ENCODE results near the gene SMCO1.

Gene SMCO1, protein sequence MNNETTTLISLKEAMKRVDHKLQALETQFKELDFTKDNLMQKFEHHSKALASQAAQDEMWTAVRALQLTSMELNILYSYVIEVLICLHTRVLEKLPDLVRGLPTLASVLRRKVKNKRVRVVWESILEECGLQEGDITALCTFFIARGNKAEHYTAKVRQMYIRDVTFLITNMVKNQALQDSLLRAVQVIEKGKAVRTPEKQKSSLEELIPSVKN

GRCh38 chr3:196514913-196515621, at the start of gene SMCO1:
Gene SMCO1, minus strand, starts transcription at chr3:196515346. Its CDS starts 137 bp downstream, at chr3:196515209.
- TF ChIP-seq CTCF (IDR thresholded peaks at IDR 0.05; ENCODE audit: low read depth, low read length) = no peak
- in situ Hi-C loops (cut with HindIII; ENCODE audit: low sequenced_read_pairs) = no loop called here
- H3K4me3 ChIP-seq (ENCODE audit: low read depth, low read length) = no peak within 1 kb of the TSS

GRCh38 chr3:196563721-196564225, 48.6 kb upstream of the SMCO1 start:
- TF ChIP-seq CTCF (IDR thresholded peaks at IDR 0.05; ENCODE audit: low read depth, low read length) = no peak
- in situ Hi-C loops (cut with HindIII; ENCODE audit: low sequenced_read_pairs) = no loop called here
- DNase-seq (ENCODE audit: low read depth, low spot score) = peak; percentile 40
- H3K4me3 ChIP-seq (ENCODE audit: low read depth, low read length) = no peak overlapping the region

More at GRCh38 chr3:196514913-196515621, at the start of gene SMCO1:
- DNase-seq (ENCODE audit: low read depth, low spot score) = no peak

DNA sequence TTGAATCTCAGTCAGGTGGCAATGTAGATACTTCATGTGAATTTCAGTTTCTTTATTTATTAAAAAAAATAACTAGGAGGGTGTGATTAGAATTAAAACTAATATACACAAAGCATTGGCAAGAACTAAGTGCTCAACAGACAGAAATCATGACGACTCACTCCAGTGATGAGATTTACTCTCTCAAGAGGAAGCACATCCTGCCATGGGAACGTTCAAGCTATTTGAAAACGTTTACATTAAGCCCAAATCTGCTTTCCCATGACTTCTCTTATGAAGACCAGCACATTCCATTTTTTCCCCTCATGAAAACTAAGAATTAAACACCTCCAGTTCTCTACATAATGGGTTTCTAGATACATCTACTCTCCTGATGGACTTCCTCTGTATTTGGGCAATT, 44.7 kb upstream of the SMCO1 start:
- in situ Hi-C loops (cut with HindIII; ENCODE audit: low sequenced_read_pairs) = no loop called here

GRCh38 chr3:196558476-196558875, 43.3 kb upstream of the SMCO1 start:
- in situ Hi-C loops (cut with HindIII; ENCODE audit: low sequenced_read_pairs) = no loop called here

More for the DNA sequence above, 44.7 kb upstream of the SMCO1 start:
- DNase-seq (ENCODE audit: low read depth, low spot score) = no peak
- no peak for TF ChIP-seq CTCF (IDR thresholded peaks at IDR 0.05; ENCODE audit: low read depth, low read length)
- H3K4me3 ChIP-seq (ENCODE audit: low read depth, low read length) = no peak overlapping the region

DNA sequence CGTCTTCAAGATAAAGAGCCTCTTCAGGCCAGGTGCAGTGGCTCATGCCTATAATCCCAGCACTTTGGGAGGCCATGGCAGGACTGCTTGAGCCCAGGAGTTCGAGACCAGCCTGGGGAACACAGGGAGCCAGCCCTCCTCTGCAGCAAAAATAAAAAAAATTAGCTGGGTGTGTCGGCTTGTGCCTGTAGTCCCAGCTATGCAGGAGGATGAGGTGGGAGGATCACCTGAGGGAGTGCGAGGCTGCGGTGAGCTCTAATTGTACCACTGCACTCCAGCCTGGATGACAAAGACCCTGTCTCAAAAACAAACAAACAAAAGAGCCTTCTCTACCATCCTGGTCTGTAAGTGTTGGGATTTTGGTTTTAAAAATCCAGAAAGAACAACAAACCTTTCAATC, 42.1 kb upstream of the SMCO1 start:
- TF ChIP-seq CTCF (IDR thresholded peaks at IDR 0.05; ENCODE audit: low read depth, low read length) = no peak
- in situ Hi-C loops (cut with HindIII; ENCODE audit: low sequenced_read_pairs) = no loop called here
- no peak for DNase-seq (ENCODE audit: low read depth, low spot score)
- H3K4me3 ChIP-seq (ENCODE audit: low read depth, low read length) = no peak overlapping the region

More at GRCh38 chr3:196558476-196558875, 43.3 kb upstream of the SMCO1 start:
- H3K4me3 ChIP-seq (ENCODE audit: low read depth, low read length) = no peak overlapping the region
- TF ChIP-seq CTCF (IDR thresholded peaks at IDR 0.05; ENCODE audit: low read depth, low read length) = no peak
- no peak for DNase-seq (ENCODE audit: low read depth, low spot score)

GRCh38 chr3:196555295-196555694, 40.1 kb upstream of the SMCO1 start:
- no peak overlapping the region for H3K4me3 ChIP-seq (ENCODE audit: low read depth, low read length)
- no peak for DNase-seq (ENCODE audit: low read depth, low spot score)
- in situ Hi-C loops (cut with HindIII; ENCODE audit: low sequenced_read_pairs) = no loop called here
- TF ChIP-seq CTCF (IDR thresholded peaks at IDR 0.05; ENCODE audit: low read depth, low read length) = no peak
